Calu3 (cell line): Measurements from ENCODE around the gene SASH3. TPM values are rescaled to one million over a fixed set of nuclear protein-coding genes. Genes with fewer than 3 reads are reported as not detected.

Experiments
- BruUV-seq: library from RNA; stranded (reverse); fragments of 400-500 nt; replicated peaks from 2 replicates; lab custom pipeline; 2021; lab: Mats Ljungman, UMichigan
- CTCF ChIA-PET: fragments of 300-600 bp; sonication (Branson Sonifier 250); formaldehyde crosslinking; loops from one replicate; lab custom pipeline; 2022; ENCODE audit warnings: antibody characterized with exemption; lab: Charles Lee
- DNase-seq: peaks from one replicate; pipeline ENCODE4 v3.0.0; 2022
- H3K27ac Mint-ChIP-seq: one replicate; pipeline ENCODE4 v1.8.0; 2022; ENCODE audit warnings: mixed read lengths; ENCODE audit not compliant: unreplicated experiment
- H3K27me3 Mint-ChIP-seq: one replicate; pipeline ENCODE4 v1.8.0; 2022; ENCODE audit warnings: mixed read lengths; ENCODE audit not compliant: unreplicated experiment
- H3K36me3 Mint-ChIP-seq: one replicate; pipeline ENCODE4 v1.8.0; 2022; ENCODE audit warnings: mild to moderate bottlenecking, moderate library complexity, mixed read lengths; ENCODE audit not compliant: insufficient read depth, unreplicated experiment
- H3K4me1 Mint-ChIP-seq: one replicate; pipeline ENCODE4 v1.8.0; 2022; ENCODE audit warnings: mild to moderate bottlenecking, low read depth, mixed read lengths; ENCODE audit not compliant: unreplicated experiment
- H3K4me3 Mint-ChIP-seq: one replicate; pipeline ENCODE4 v1.8.0; 2022; ENCODE audit warnings: mild to moderate bottlenecking, low read depth, moderate library complexity, mixed read lengths; ENCODE audit not compliant: unreplicated experiment
- H3K9me3 Mint-ChIP-seq: one replicate; pipeline ENCODE4 v1.8.0; 2022; ENCODE audit warnings: low read depth, mixed read lengths; ENCODE audit not compliant: unreplicated experiment
- intact Hi-C: fragments of 100-400 bp; cut with micrococcal nuclease; formaldehyde crosslinking; loops from one replicate; pipeline ENCODE4 v1.10.0; 2022; ENCODE audit not compliant: unreplicated experiment
- total RNA-seq: library from RNA; stranded (reverse); gene quantifications from 2 replicates; pipeline ENCODE4 v1.2.3, GENCODE V29; 2022
- TF ChIP-seq, protein P1 (sequence below): fragments of 200-600 bp; IDR thresholded peaks from one replicate; pipeline ENCODE4 v1.8.0; 2022; ENCODE audit warnings: antibody characterized with exemption; ENCODE audit not compliant: unreplicated experiment

The SASH3 gene
- total RNA-seq, 1 experiment from 2014 or later, result not detected

- intact Hi-C loops, result no loop called here
- H3K4me3 Mint-ChIP-seq, result no peak overlapping the region
- no peaks in the 10 kb centered on the region for H3K9me3 Mint-ChIP-seq
- H3K4me1 Mint-ChIP-seq, result no peaks in the 10 kb centered on the region
- CTCF ChIA-PET, result no interaction called here
- H3K27me3 Mint-ChIP-seq, result no peaks in the 10 kb centered on the region
- no TSS peak for BruUV-seq
- TF ChIP-seq, protein P1, sequence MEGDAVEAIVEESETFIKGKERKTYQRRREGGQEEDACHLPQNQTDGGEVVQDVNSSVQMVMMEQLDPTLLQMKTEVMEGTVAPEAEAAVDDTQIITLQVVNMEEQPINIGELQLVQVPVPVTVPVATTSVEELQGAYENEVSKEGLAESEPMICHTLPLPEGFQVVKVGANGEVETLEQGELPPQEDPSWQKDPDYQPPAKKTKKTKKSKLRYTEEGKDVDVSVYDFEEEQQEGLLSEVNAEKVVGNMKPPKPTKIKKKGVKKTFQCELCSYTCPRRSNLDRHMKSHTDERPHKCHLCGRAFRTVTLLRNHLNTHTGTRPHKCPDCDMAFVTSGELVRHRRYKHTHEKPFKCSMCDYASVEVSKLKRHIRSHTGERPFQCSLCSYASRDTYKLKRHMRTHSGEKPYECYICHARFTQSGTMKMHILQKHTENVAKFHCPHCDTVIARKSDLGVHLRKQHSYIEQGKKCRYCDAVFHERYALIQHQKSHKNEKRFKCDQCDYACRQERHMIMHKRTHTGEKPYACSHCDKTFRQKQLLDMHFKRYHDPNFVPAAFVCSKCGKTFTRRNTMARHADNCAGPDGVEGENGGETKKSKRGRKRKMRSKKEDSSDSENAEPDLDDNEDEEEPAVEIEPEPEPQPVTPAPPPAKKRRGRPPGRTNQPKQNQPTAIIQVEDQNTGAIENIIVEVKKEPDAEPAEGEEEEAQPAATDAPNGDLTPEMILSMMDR, result no peak
- no peak overlapping the region for H3K27ac Mint-ChIP-seq
- DNase-seq, result no peak
- H3K36me3 Mint-ChIP-seq, result no peaks in the 10 kb centered on the region
Measured at GRCh38 chrX:129771266-129771995, 8.3 kb upstream of the SASH3 start.

GRCh38 chrX:129772796-129773431 is 6.8 kb upstream of the SASH3 start:
- CTCF ChIA-PET, result no interaction called here
- Mint-ChIP-seq H3K27me3 (no peaks in the 10 kb centered on the region), H3K4me1 (peaks cover 10% of the 10 kb centered on the region), H3K4me3 (no peak overlapping the region), H3K36me3 (no peaks in the 10 kb centered on the region), H3K9me3 (no peaks in the 10 kb centered on the region), H3K27ac (no peak overlapping the region)
- no peak for DNase-seq
- BruUV-seq, result no TSS peak
- intact Hi-C loops, result no loop called here
- TF ChIP-seq, protein P1, result no peak

DNA sequence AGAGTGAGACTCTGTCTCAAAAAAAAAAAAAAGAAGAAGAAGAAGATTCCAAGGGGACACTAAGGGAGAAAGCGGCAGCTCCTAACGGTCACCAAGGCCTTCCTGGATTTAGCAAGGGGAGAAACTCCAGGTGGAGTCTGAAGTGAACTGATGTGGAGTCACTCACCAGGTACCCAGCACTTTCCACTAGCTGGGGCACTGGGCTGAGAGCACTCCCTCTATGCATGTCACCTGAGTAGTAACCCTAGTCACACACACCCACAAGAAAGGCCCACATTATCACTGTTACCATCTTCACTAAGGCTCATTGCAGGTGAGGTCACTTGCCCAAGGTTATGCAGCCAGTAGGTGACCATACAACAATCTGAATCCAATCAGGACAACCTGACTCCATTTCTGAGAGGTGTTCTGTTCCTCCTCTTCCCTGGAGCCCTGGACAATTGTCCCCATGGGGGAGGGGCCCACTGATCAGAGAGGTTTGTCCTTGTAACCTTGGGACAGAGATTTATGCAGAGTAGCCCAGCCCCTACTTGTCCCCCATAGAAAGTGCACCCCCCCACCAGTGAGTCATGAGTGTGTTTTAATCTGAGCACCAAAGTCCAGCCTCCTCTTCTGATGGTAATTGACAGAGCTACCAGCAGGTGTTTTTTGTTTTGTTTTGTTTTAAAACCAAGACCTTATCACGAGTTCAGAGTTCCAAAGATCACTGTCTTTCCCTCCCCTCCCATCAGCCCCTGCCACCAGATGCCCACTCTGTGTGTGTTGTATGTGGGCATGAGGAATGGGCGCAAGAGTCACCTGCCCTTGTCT is 5.9 kb upstream of the SASH3 start:
- no peaks in the 10 kb centered on the region for H3K27me3 Mint-ChIP-seq
- CTCF ChIA-PET, result no interaction called here
- H3K9me3 Mint-ChIP-seq, result no peaks in the 10 kb centered on the region

More for the DNA sequence above, 5.9 kb upstream of the SASH3 start:
- no peaks in the 10 kb centered on the region for H3K36me3 Mint-ChIP-seq
- no peak overlapping the region for H3K4me3 Mint-ChIP-seq
- TF ChIP-seq, protein P1, result no peak
- H3K27ac Mint-ChIP-seq, result no peak overlapping the region
- H3K4me1 Mint-ChIP-seq, result peaks cover 10% of the 10 kb centered on the region
- no peak for DNase-seq
- intact Hi-C loops, result no loop called here
- no TSS peak for BruUV-seq
